HUES6 (cell line): Measurements from ENCODE around the gene OR2H2.

Source experiments
- H3K27ac ChIP-seq: 2 replicates; pipeline ENCODE4 v1.7.0; 2013; ENCODE audit warnings: low read depth, mild to moderate bottlenecking, low read length, inconsistent platforms
- H3K27me3 ChIP-seq: 2 replicates; pipeline ENCODE4 v1.6.1; 2013; ENCODE audit warnings: low read length; ENCODE audit not compliant: control insufficient read depth, insufficient read depth
- H3K36me3 ChIP-seq: 2 replicates; pipeline ENCODE4 v1.6.1; 2013; ENCODE audit warnings: low read length; ENCODE audit not compliant: control insufficient read depth, insufficient read depth
- H3K4me1 ChIP-seq: 2 replicates; pipeline ENCODE4 v1.6.1; 2013; ENCODE audit warnings: low read length; ENCODE audit not compliant: control insufficient read depth, insufficient read depth
- H3K4me3 ChIP-seq: 2 replicates; pipeline ENCODE4 v1.5.1; 2013; ENCODE audit warnings: low read depth, low read length
- H3K9ac ChIP-seq: one replicate; pipeline ENCODE4 v1.6.1; 2013; ENCODE audit warnings: mild to moderate bottlenecking, low read length
- H3K9me3 ChIP-seq: 2 replicates; pipeline ENCODE4 v1.6.1; 2013; ENCODE audit warnings: low read depth, low read length; ENCODE audit not compliant: control insufficient read depth, insufficient read depth

The OR2H2 gene

DNA sequence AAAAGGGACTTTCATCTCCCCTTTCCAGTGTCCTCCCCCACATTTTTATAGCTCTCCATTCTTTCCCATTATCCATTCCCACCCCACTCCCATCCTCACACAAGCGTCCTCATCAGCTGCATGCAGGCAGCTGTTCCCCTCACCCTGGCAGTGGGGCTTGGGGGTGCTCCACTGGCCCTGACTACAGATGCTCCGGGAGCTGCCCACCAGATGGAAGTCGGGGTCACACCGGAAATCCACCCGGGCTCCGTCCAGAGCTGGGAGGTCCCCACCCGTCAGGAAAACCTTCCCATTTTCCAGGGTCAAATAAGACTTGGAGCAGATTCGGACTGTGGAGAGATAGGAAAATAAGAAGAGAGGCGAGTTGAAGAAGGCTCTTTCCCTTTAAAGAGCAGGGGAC lies 45.4 kb downstream of the OR2H2 start:
- Histone ChIP-seq H3K9ac (peak overlapping the region; percentile 18), H3K4me3 (peak overlapping the region; percentile 64), H3K27ac (no peak overlapping the region), H3K36me3 (no peaks in the 10 kb centered on the region), H3K9me3 (no peaks in the 10 kb centered on the region), H3K4me1 (peaks cover 55% of the 10 kb centered on the region), H3K27me3 (no peaks in the 10 kb centered on the region)

DNA sequence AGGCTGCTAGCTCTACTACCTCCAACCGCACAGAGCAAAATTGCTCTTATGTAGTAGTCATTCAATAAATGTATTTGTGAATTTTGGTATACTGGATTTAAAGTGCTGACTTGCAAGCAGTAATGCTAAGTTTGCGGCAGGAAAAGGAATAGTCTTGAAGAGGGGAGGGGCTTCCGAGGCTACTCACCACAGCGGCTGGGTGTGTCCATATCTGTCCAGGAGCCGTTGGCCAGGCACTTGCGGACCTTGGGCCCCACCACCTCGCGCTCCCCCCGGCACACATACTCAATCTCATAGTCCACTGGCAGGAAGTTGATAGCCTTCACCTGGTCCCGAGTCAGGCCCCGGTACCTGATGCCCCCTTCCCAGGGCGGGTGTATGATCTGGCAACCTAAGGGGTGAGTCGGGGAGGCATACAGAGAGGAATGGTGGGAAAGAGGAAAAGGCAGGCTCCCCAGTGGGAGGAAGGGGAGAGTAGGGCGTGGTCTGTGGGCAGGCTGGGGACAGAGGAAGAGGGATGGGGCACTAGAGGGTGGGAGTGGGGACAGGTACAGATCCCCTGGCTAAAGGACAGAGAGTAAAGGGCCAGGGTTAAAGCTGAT lies 46.4 kb downstream of the OR2H2 start:
- H3K27ac ChIP-seq = no peak overlapping the region
- H3K9ac ChIP-seq = peak overlapping the region; percentile 75
- no peaks in the 10 kb centered on the region for H3K36me3 ChIP-seq
- H3K4me3 ChIP-seq = peak overlapping the region; percentile 64
- H3K27me3 ChIP-seq = no peaks in the 10 kb centered on the region
- H3K9me3 ChIP-seq = no peaks in the 10 kb centered on the region
- H3K4me1 ChIP-seq = peaks cover 45% of the 10 kb centered on the region

DNA sequence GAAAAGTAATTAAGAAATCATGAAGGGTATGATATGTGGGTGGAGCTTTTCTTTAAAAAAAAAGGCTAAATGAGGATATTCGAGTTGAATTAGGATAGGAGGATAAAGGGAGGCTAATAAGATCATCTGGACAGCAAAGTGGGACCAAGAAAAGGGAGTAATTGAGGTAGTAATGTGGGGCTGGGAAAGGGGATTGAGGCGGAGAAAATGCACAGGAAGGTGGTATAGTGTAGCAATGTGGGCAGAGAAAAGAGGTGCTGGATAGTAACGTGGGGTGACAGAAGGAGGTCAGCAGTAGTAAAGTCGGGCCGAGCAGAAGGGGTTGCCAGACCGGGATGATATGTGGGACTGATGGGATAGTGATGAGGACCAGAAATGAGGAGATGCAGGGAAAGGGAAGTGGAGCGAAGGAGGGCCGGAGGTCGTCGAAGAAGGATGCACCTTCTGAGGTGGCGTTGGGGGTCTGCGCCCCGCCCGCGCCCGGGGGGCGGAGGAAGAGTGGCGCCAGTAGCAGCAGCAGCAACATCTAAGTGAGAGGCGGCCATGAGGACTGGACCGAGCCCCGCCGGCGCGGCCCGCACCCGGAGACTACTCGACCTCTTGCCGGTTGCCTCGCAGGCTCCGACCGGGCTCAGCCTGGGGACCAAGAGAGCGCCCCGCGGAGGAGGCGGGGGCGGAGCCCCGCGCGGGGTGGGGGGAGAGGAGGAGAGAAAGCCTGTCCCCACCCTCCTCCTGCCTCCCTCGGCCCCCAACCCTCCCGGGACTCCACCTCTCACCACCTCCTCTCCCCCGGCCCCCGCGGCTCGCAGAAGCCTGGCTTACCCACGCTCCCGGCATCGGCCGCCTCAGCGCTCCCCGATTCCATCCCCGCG lies 47.2 kb downstream of the OR2H2 start:
- peaks cover 38% of the 10 kb centered on the region for H3K4me1 ChIP-seq
- no peaks in the 10 kb centered on the region for H3K9me3 ChIP-seq
- H3K9ac ChIP-seq = peak overlapping the region; percentile 75
- peak overlapping the region; percentile 73; the same call in 1 of the 2 replicates for H3K27ac ChIP-seq
- peak overlapping the region; percentile 64 for H3K4me3 ChIP-seq
- no peaks in the 10 kb centered on the region for H3K36me3 ChIP-seq
- H3K27me3 ChIP-seq = no peaks in the 10 kb centered on the region

DNA sequence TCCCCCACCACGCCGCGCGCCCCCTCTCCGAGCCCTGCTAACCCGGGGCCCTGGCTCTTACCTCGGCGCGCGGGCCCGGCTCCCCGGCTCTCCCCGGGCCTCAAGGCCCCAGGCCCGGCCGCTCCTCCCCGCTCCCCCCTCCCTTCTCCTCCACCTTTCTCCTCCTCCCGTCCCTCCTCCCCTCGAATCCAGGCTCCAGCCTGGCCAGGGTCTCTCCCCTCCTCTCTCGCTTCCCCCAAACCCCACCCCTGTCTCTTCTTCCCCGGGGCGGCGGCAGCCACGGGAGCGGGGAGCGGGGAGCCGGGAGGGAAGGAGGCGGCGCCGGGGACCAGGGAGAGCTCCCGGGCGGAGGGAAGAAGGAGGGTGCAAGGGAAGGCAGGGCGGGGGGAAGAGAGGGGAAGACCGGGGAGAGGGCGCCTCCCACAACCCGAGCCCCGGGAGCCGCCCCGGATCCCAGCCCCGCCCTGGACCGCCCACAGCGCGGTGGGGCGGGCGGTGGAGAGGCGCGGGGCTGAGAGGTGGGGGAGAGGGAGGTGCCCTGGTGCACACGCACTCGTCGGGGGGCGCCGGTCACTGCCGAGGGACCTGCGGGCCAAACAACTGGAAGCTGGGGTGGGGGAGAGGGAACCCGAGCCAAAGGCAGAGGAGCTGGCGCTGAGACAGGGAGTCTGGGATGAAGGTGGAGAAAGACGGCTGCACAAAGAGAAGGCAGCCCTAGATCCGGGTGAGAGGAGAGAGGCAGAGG lies 48.0 kb downstream of the OR2H2 start, which contains the start of gene GABBR1:
GABBR1 (minus strand) TSS at position 395 of the 745 bp plus-strand sequence. CDS start 798 bp downstream, outside the sequence.
- H3K27ac ChIP-seq = peak within 1 kb of the TSS; percentile 73; the same call in 1 of the 2 replicates
- no peaks in the 10 kb centered on the region for H3K36me3 ChIP-seq

DNA sequence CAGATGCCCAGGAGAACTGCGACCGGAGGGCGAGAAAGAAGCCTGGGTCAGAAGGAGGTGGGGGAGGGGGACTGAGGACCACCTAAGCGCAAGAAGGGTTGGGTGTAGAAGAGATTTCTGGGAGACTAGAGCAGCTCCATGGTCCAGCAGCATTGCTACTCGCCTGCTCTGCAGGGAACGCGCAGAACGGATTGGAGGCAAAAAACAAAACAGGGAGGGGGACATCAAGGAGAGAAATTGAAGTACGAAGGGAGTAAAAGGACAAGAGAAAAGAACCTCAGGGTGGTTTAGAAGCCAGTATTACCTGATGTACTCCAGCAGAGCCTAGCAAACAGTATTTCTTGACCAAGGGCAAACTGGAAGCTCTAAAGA lies 48.6 kb downstream of the OR2H2 start:
- H3K4me3 ChIP-seq = peak overlapping the region; percentile 64
- H3K36me3 ChIP-seq = no peaks in the 10 kb centered on the region
- H3K9me3 ChIP-seq = no peaks in the 10 kb centered on the region
- H3K27me3 ChIP-seq = no peaks in the 10 kb centered on the region
- peak overlapping the region; percentile 70 for H3K9ac ChIP-seq
- H3K4me1 ChIP-seq = peaks cover 38% of the 10 kb centered on the region
- peak overlapping the region; percentile 73; the same call in 1 of the 2 replicates for H3K27ac ChIP-seq

More for the DNA sequence above, 48.0 kb downstream of the OR2H2 start, which contains the start of gene GABBR1:
- H3K9me3 ChIP-seq = no peaks in the 10 kb centered on the region
- H3K4me1 ChIP-seq = peaks cover 38% of the 10 kb centered on the region
- H3K4me3 ChIP-seq = peak within 1 kb of the TSS; percentile 64
- peak within 1 kb of the TSS; percentile 75 for H3K9ac ChIP-seq
- no peaks in the 10 kb centered on the region for H3K27me3 ChIP-seq

DNA sequence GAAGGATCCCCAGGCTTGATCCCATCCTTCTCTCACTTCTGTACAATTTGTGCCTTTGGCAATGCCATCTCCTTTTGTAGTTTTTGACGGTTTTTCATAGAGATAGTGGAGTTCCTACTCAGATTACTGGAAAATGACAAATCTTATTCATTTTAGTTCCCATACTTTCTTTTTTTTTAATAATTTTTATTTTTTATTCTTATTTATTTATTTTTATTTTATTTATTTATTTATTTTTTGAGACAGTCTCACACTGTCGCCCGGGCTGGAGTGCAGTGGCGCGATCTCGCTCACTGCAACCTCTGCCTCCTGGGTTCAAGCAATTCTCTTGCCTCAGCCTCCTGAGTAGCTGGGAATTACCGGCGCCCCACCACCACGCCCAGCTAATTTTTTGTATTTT lies 52.3 kb downstream of the OR2H2 start:
- H3K9ac ChIP-seq = no peak overlapping the region
- H3K4me1 ChIP-seq = peaks cover 25% of the 10 kb centered on the region
- no peaks in the 10 kb centered on the region for H3K27me3 ChIP-seq
- no peaks in the 10 kb centered on the region for H3K36me3 ChIP-seq
- no peak overlapping the region for H3K4me3 ChIP-seq
- H3K9me3 ChIP-seq = no peaks in the 10 kb centered on the region
- H3K27ac ChIP-seq = no peak overlapping the region
